Epithelial cell of proximal tubule (primary cell): ENCODE measurements around the gene MEIS1. TPM values are rescaled to one million over a fixed set of nuclear protein-coding genes. Genes with fewer than 3 reads are reported as not detected.

Source experiments
- DNase-seq: peaks from one replicate; pipeline ENCODE4 v3.0.0-alpha.2; 2011; ENCODE audit warnings: low read depth
- H3K4me3 ChIP-seq: 2 replicates; pipeline ENCODE4 v1.5.1; 2011; ENCODE audit warnings: low read depth, mild to moderate bottlenecking, low read length
- CTCF ChIP-seq: conservative IDR thresholded peaks from 2 replicates; pipeline ENCODE4 v1.5.1; 2012; ENCODE audit warnings: low read depth, mild to moderate bottlenecking, low read length
- total RNA-seq: library from RNA; depleted of rRNA; stranded (reverse); fragments of >200 nt; gene quantifications from 2 replicates; pipeline ENCODE4 v1.2.3, GENCODE V29; 2015

Gene MEIS1
- total RNA-seq, 1 donor from 2014 or later: 0.23 TPM

- no peak for TF ChIP-seq CTCF
- DNase-seq: no peak
- no peak overlapping the region for H3K4me3 ChIP-seq
Observed at GRCh38 chr2:66440708-66441497, 6.0 kb downstream of the MEIS1 start.

DNA sequence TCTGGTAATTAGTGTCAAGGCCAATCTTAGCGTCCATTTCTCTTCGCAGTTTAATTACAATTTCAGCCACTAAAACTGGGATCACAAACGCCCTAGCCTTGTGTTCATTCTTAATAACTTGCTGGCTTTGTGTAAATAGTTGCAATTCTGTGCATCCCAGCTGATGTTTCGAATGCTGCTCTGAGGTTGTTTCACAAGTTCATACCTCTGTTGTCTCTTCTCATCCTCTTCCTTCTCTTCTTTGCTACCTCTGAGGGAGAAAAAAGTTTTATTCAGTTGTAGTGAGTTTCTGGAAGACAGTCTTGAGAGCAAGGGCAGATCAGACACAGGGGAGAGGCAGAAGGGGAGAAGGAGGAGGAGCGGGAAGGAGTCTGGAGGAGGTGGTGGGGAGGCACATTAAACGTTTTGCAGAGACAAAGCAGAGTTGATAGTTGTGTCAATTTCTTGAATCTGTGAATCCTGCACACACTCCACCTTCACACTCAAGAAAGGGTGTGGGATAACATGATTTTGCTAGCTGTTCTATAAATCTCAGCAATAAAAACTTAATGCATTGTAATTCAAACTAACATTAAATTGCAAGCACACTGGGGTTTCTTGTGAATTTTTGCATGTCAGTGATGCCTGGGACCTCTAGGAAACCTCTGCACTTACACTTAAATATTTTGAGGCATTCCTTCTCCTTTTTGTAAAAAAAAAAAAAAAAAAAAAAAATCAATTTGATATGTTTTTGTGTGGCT lies 6.8 kb downstream of the MEIS1 start:
- no peak for TF ChIP-seq CTCF
- no peak for DNase-seq
- H3K4me3 ChIP-seq: no peak overlapping the region

GRCh38 chr2:66442516-66443185 lies 7.7 kb downstream of the MEIS1 start:
- TF ChIP-seq CTCF: no peak
- no peak for DNase-seq
- H3K4me3 ChIP-seq: no peak overlapping the region

DNA sequence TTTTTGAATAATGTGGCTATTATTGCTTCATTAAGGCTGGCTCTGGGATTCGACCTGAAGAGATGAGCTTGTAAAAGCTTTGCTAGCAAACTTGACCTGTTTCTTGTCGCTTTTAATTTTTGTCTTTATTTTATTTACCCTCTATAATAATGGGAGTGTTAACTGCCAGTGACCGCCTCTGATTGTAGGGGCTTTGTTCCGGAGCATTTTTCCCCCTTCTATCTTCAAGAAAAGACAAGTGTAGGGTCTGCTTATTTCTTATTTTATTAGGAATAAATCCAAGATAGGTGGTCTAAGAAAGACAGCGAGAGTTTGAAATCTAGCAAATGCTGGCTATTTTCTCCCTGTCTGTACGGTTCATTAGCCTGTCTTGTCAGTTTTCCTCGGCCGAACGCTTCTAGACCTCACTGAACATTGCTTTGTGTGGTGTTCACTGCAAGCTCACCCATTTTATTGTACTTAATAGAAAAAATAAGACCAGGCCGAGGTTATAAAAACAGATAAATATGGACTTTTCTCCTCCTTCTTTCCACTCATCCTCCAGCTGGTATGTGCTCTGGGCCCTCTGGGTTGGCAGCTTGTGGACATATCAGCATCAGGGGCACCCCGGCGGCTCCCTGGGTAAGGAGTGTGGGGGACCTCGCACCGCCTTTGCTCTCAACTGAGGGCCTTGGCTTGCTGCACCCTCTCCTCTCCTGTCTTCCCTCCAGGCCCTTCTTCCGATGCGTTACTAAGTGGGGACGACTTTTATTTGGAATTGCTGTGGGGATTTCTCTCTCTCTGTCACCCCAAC lies 8.5 kb downstream of the MEIS1 start:
- H3K4me3 ChIP-seq: no peak overlapping the region
- no peak for DNase-seq
- no peak for TF ChIP-seq CTCF

GRCh38 chr2:66443979-66444861 lies 9.3 kb downstream of the MEIS1 start:
- H3K4me3 ChIP-seq: no peak overlapping the region
- no peak for TF ChIP-seq CTCF
- no peak for DNase-seq
